Right atrium auricular region (tissue), 2 donors: ENCODE data around the gene CAPS2. TPM values are rescaled to one million over a fixed set of nuclear protein-coding genes. Genes with fewer than 3 reads are reported as not detected.
"Not testable (repeated sequence)": the region's sequence is repeated elsewhere in the genome, so short reads cannot be mapped to it uniquely, and the experiment has no call there.

Experiments used
- DNase-seq: peaks from one replicate; pipeline ENCODE4 v3.0.0-alpha.2; 2019; ENCODE audit warnings: low spot score
- H3K27ac ChIP-seq, 2 donors: fragments of 200-600 bp; sonication (generic); 1 replicate in 1 of 2; 2 replicates in 1 of 2; pipeline ENCODE4 v1.5.1; 2016 to 2019
- H3K27me3 ChIP-seq, 2 donors: fragments of 200-600 bp; sonication (generic); one replicate each; pipeline versions ENCODE4 v1.5.1 to v1.6.0; 2017 to 2019
- H3K36me3 ChIP-seq: fragments of 200-600 bp; sonication (generic); one replicate; pipeline ENCODE4 v1.5.1; 2016
- H3K4me1 ChIP-seq, 2 donors: fragments of 200-600 bp; sonication (generic); one replicate each; pipeline versions ENCODE4 v1.5.1 to v1.6.0; 2017 to 2019
- H3K4me3 ChIP-seq, 2 donors: fragments of 200-600 bp; sonication (generic); 1 replicate in 1 of 2; 2 replicates in 1 of 2; pipeline ENCODE4 v1.5.1; 2017 to 2019; ENCODE audit warnings: mild to moderate bottlenecking in 1 of 2, moderate library complexity in 1 of 2
- H3K9me3 ChIP-seq, 2 donors: fragments of 200-600 bp; sonication (generic); one replicate each; pipeline ENCODE4 v1.5.1; 2019
- total RNA-seq, 2 donors: library from RNA; depleted of rRNA; stranded (reverse); fragments of >200 nt; gene quantifications; one replicate each; pipeline ENCODE4 v1.1.0, GENCODE V29; 2016
- TF ChIP-seq, protein P1 (sequence below), 2 donors: fragments of 200-600 bp; sonication (generic); IDR thresholded peaks; one replicate each; pipeline ENCODE4 v1.5.1; 2019; ENCODE audit warnings: antibody characterized with exemption in 2 of 2

The CAPS2 gene
- total RNA-seq, 2 donors from 2014 or later = 7.3 to 11.3 TPM

DNA sequence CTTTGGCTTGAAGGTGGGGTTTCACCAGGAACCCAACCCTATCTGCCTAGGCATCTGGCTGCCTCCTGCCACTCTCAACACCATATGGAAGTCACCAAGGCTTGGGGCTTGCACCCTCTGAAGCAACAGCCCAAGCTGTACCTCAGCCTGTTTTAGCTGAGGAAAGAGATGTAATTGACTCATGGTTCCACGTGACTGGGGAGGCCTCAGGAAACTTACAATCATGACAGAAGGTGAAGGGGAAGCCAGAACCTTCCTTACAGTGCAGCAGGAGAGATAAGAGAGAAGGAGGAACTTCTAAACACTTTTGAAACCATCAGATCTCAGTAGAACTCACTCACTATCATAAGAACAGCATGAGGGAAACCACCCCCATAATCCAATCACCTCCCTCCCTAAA, 31.3 kb upstream of the CAPS2 start:
- no peak for DNase-seq
- Histone ChIP-seq H3K9me3 (no peaks in the 10 kb centered on the region), H3K27ac (no peak overlapping the region), H3K36me3 (no peaks in the 10 kb centered on the region), H3K4me3 (no peak overlapping the region), H3K4me1 (no peaks in the 10 kb centered on the region), H3K27me3 (no peaks in the 10 kb centered on the region)
- TF ChIP-seq, protein P1, sequence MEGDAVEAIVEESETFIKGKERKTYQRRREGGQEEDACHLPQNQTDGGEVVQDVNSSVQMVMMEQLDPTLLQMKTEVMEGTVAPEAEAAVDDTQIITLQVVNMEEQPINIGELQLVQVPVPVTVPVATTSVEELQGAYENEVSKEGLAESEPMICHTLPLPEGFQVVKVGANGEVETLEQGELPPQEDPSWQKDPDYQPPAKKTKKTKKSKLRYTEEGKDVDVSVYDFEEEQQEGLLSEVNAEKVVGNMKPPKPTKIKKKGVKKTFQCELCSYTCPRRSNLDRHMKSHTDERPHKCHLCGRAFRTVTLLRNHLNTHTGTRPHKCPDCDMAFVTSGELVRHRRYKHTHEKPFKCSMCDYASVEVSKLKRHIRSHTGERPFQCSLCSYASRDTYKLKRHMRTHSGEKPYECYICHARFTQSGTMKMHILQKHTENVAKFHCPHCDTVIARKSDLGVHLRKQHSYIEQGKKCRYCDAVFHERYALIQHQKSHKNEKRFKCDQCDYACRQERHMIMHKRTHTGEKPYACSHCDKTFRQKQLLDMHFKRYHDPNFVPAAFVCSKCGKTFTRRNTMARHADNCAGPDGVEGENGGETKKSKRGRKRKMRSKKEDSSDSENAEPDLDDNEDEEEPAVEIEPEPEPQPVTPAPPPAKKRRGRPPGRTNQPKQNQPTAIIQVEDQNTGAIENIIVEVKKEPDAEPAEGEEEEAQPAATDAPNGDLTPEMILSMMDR (IDR thresholded peaks at IDR 0.05) = no peak

DNA sequence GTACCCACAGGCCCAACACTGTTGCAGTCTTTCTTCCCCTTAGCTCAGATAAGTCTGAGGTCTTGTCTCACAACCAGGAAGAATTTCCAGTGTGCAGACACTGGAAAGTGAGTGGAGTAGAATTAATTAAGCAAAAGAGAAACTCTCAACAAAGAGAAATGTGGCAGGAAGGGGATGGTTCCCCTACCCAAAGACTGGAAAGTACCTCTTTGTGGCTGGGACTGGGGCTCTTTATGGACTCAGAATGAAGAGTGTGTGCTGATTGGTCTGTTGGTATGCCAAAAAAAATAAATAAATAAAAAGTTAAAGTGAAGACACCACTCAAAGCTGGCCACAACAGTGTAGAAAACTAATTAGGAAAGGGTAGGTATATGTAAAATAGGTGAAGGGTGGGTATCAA, 30.8 kb upstream of the CAPS2 start:
- H3K4me3 ChIP-seq = no peak overlapping the region
- no peak overlapping the region for H3K27ac ChIP-seq
- no peaks in the 10 kb centered on the region for H3K9me3 ChIP-seq
- TF ChIP-seq, protein P1 (IDR thresholded peaks at IDR 0.05) = no peak
- H3K27me3 ChIP-seq = no peaks in the 10 kb centered on the region
- no peak for DNase-seq
- no peaks in the 10 kb centered on the region for H3K36me3 ChIP-seq
- H3K4me1 ChIP-seq = no peaks in the 10 kb centered on the region

DNA sequence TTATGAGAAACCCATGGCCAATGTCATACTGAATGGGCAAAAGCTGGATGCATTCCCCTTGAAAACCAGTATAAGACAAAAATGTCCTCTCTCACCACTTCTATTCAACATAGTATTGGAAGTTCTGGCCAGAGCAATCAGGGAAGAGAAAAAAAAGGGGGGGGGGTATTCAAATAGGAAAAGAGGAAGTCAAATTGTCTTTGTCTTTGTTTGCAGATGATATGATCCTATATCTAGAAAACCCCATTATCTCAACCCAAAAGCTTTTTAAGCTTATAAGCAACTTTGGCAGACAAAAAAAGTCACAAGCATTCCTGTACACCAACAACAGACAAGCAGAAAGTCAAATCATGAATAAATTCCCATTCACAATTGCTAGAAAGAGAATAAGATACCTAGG, 23.9 kb upstream of the CAPS2 start:
- no peak for DNase-seq
- Histone ChIP-seq H3K9me3 (peaks cover 0 to 16% of the 10 kb centered on the region in 2 donors), H3K27ac (no peak overlapping the region), H3K4me1 (no peaks in the 10 kb centered on the region), H3K27me3 (no peaks in the 10 kb centered on the region), H3K36me3 (no peaks in the 10 kb centered on the region), H3K4me3 (no peak overlapping the region)
- TF ChIP-seq, protein P1 (IDR thresholded peaks at IDR 0.05) = no peak

DNA sequence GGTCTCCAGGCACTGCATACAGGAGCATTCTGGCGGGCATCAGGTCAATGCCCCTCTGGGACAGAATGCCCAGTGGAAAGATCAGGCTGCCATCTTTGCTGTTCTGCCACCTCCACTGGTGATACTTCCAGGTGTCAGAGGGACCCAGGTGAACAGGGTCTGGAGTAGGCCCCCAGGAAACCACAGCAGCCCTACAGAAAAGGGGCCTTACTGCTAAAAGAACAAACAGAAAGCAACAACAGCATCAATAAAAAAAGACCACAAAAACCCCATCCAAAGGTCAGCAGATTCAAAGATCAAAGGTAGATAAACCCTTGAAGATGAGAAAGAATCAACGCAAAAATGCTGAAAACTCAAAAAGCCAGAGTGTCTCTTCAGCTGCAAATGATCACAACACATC, 20.3 kb upstream of the CAPS2 start:
- H3K9me3 ChIP-seq = peaks cover 0 to 12% of the 10 kb centered on the region in 2 donors
- DNase-seq = no peak
- H3K4me1 ChIP-seq = no peaks in the 10 kb centered on the region
- H3K27ac ChIP-seq = no peak overlapping the region
- TF ChIP-seq, protein P1 (IDR thresholded peaks at IDR 0.05) = no peak
- no peaks in the 10 kb centered on the region for H3K36me3 ChIP-seq
- H3K27me3 ChIP-seq = no peaks in the 10 kb centered on the region
- H3K4me3 ChIP-seq = no peak overlapping the region

DNA sequence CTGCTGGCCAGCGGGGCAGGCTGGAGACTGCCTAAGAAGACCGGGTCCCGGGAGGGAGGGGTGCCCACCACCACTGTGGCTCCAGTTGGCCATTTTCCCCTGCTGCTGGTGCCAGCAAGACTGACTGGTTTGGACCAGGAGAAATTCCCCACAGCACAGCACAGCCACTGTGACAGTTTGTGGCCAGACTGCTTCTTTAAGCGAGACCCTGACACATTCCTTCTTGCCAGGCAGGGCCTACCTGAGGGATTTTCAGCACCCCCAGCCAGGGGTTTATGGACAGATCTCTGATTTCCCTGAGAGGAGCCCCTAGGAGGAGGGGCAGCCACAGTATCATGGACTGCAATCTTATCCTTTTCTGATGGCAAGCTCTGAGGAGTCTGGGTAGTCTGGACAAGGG, 19.8 kb upstream of the CAPS2 start:
- H3K4me1 ChIP-seq = no peaks in the 10 kb centered on the region
- DNase-seq = no peak

DNA sequence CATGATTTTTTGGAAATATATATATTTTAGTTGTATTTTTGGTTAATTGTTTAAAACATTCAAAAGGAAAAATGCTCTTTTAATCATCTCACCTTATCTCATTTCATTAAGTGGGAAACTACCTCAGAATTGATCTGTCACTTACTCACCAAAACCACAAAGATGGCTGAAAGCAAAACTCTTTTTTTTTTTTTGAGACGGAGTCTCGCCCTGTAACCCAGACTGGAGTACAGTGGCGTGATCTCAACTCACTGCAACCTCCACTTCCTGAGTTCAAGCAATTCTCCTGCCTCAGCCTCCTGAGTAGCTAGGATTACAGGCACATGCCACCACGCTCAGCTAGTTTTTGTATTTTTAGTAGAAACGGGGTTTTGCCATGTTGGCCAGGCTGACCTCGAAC, 16.1 kb upstream of the CAPS2 start:
- not testable (repeated sequence) for H3K27ac ChIP-seq, H3K4me3 ChIP-seq, H3K27me3 ChIP-seq, DNase-seq, H3K9me3 ChIP-seq, H3K36me3 ChIP-seq, H3K4me1 ChIP-seq

More for the DNA sequence above, 19.8 kb upstream of the CAPS2 start:
- Histone ChIP-seq H3K9me3 (peaks cover 0 to 7% of the 10 kb centered on the region in 2 donors), H3K27ac (no peak overlapping the region), H3K36me3 (no peaks in the 10 kb centered on the region), H3K27me3 (no peaks in the 10 kb centered on the region), H3K4me3 (no peak overlapping the region)
- TF ChIP-seq, protein P1 (IDR thresholded peaks at IDR 0.05) = no peak
